Gastroesophageal sphincter (tissue), 4 donors: ENCODE results near the gene MRPL49. TPM values are rescaled to one million over a fixed set of nuclear protein-coding genes. Genes with fewer than 3 reads are reported as not detected.
"Not testable (repeated sequence)": the region's sequence is repeated elsewhere in the genome, so short reads cannot be mapped to it uniquely, and the experiment has no call there.

Experiments
- ATAC-seq: fragments of 150-250 bp; one replicate; pipeline ENCODE4 v1.9.1; 2016; ENCODE audit warnings: mild to moderate bottlenecking, moderate library complexity
- H3K27ac ChIP-seq, 4 donors: fragments of 200-600 bp; sonication (generic) in 3 of 4; 1 replicate in 3 of 4; 2 replicates in 1 of 4; pipeline ENCODE4 v1.5.1; 2016 to 2019
- H3K27me3 ChIP-seq: fragments of 200-600 bp; sonication (generic); one replicate; pipeline ENCODE4 v1.5.1; 2019
- H3K36me3 ChIP-seq, 2 donors: fragments of 200-600 bp; sonication (generic); one replicate each; pipeline ENCODE4 v1.5.1; 2019; ENCODE audit warnings: control low read depth in 1 of 2
- H3K4me1 ChIP-seq, 3 donors: fragments of 200-600 bp; sonication (generic); 1 replicate in 2 of 3; 2 replicates in 1 of 3; pipeline ENCODE4 v1.5.1; 2016 to 2019; ENCODE audit warnings: control low read depth in 2 of 3
- H3K4me3 ChIP-seq, 2 donors: fragments of 200-600 bp; sonication (generic); one replicate each; pipeline ENCODE4 v1.5.1; 2019; ENCODE audit warnings: mild to moderate bottlenecking in 1 of 2, moderate library complexity in 1 of 2
- H3K9me3 ChIP-seq, 3 donors: fragments of 200-600 bp; sonication (generic); one replicate each; pipeline ENCODE4 v1.5.1; 2017 to 2019; ENCODE audit warnings: control low read depth in 2 of 3
- CTCF ChIP-seq, 4 experiments: fragments of 200-600 bp in 2 of 4; fragments of 450-650 bp in 2 of 4; sonication (generic) in 1 of 4; IDR thresholded peaks; one replicate each; pipeline ENCODE4 v1.5.1; 2017 to 2019; ENCODE audit warnings: antibody characterized with exemption in 4 of 4, mild to moderate bottlenecking in 2 of 4, moderate library complexity in 2 of 4
- EP300 ChIP-seq: sonication (generic); formaldehyde crosslinking; IDR thresholded peaks from one replicate; pipeline ENCODE4 v1.6.1; 2017; ENCODE audit warnings: antibody characterized with exemption, mild to moderate bottlenecking
- POLR2A ChIP-seq, 2 donors: fragments of 450-650 bp; IDR thresholded peaks; one replicate each; pipeline ENCODE4 v1.6.1; 2017; ENCODE audit warnings: antibody characterized with exemption in 2 of 2, mild to moderate bottlenecking in 2 of 2, moderate library complexity in 1 of 2
- POLR2AphosphoS5 ChIP-seq: sonication (generic); formaldehyde crosslinking; IDR thresholded peaks from one replicate; pipeline ENCODE4 v1.6.1; 2017; ENCODE audit warnings: antibody characterized with exemption
- WGBS, 2 donors: methylation state at CpG; one replicate each; pipeline ENCODE4 v1.1.5; 2018; ENCODE audit warnings: low coverage in 1 of 2; 5-methylcytosine and 5-hydroxymethylcytosine counted together
- total RNA-seq, 4 donors: library from RNA; depleted of rRNA; stranded (reverse); fragments of >200 nt; gene quantifications; one replicate each; pipeline ENCODE4 v1.1.0, GENCODE V29; 2016

MRPL49 gene
- total RNA-seq, 4 donors from 2014 or later, result 83.9 to 114 (median 94.1) TPM

GRCh38 chr11:65166893-65167292, 44.8 kb downstream of the MRPL49 start:
- TF ChIP-seq POLR2A (IDR thresholded peaks at IDR 0.05), result no peak
- TF ChIP-seq POLR2AphosphoS5, result no peak
- no peak for TF ChIP-seq EP300
- TF ChIP-seq CTCF (IDR thresholded peaks at IDR 0.05), result no peak
- Histone ChIP-seq H3K4me1 (no peaks in the 10 kb centered on the region), H3K27ac (no peak overlapping the region), H3K4me3 (no peak overlapping the region), H3K9me3 (no peaks in the 10 kb centered on the region), H3K27me3 (peaks cover 12% of the 10 kb centered on the region), H3K36me3 (no peaks in the 10 kb centered on the region)
- no peak for ATAC-seq
- 84 to 90% methylated on average over 3 of the region's 3 CpGs for WGBS, 2 donors

GRCh38 chr11:65167656-65168055, 45.5 kb downstream of the MRPL49 start:
- Histone ChIP-seq H3K4me1 (no peaks in the 10 kb centered on the region), H3K27ac (no peak overlapping the region), H3K27me3 (peaks cover 12% of the 10 kb centered on the region), H3K4me3 (no peak overlapping the region), H3K9me3 (no peaks in the 10 kb centered on the region), H3K36me3 (no peaks in the 10 kb centered on the region)
- TF ChIP-seq CTCF (IDR thresholded peaks at IDR 0.05), result no peak
- TF ChIP-seq EP300, result no peak
- no peak for TF ChIP-seq POLR2AphosphoS5
- no peak for TF ChIP-seq POLR2A (IDR thresholded peaks at IDR 0.05)
- ATAC-seq, result no peak
- WGBS, 2 donors, result 86 to 97% methylated on average over 3 of the region's 3 CpGs

- WGBS, 2 donors, result 65% methylated on average over 2 of the region's 11 CpGs; no CpG with 5 or more reads in 1 of the 2 donors
- TF ChIP-seq CTCF (IDR thresholded peaks at IDR 0.05) (no peak), POLR2AphosphoS5 (no peak), POLR2A (IDR thresholded peaks at IDR 0.05) (no peak), EP300 (no peak)
- H3K27ac ChIP-seq, result no peak overlapping the region
- no peaks in the 10 kb centered on the region for H3K36me3 ChIP-seq
- H3K9me3 ChIP-seq, result no peaks in the 10 kb centered on the region
- peaks cover 12% of the 10 kb centered on the region for H3K27me3 ChIP-seq
- H3K4me1 ChIP-seq, result no peaks in the 10 kb centered on the region
- H3K4me3 ChIP-seq, result no peak overlapping the region
- no peak for ATAC-seq
Measured at GRCh38 chr11:65169164-65169641, 47.1 kb downstream of the MRPL49 start.

- no peak for TF ChIP-seq EP300
- TF ChIP-seq POLR2AphosphoS5, result no peak
- no peak for TF ChIP-seq POLR2A (IDR thresholded peaks at IDR 0.05)
- TF ChIP-seq CTCF (IDR thresholded peaks at IDR 0.05), result no peak
- 86% methylated on average over 1 of the region's 21 CpGs; no CpG with 5 or more reads in 1 of the 2 donors for WGBS, 2 donors
- Histone ChIP-seq H3K27ac (no peak within 1 kb of the TSS), H3K4me3 (no peak within 1 kb of the TSS), H3K9me3 (no peaks in the 10 kb centered on the region), H3K27me3 (peaks cover 12% of the 10 kb centered on the region), H3K4me1 (no peaks in the 10 kb centered on the region), H3K36me3 (no peaks in the 10 kb centered on the region)
- no peak for ATAC-seq
Measured at GRCh38 chr11:65170058-65170534, 48.0 kb downstream of the MRPL49 start, which contains the start of gene SPDYC. Gene SPDYC, plus strand, starts transcription at chr11:65170233. Its CDS starts 1,125 bp downstream, at chr11:65171358.

GRCh38 chr11:65172600-65172999, 50.5 kb downstream of the MRPL49 start:
- Histone ChIP-seq H3K27ac (no peak overlapping the region), H3K27me3 (peaks cover under 1% of the 10 kb centered on the region), H3K36me3 (no peaks in the 10 kb centered on the region), H3K4me1 (no peaks in the 10 kb centered on the region), H3K9me3 (no peaks in the 10 kb centered on the region), H3K4me3 (no peak overlapping the region)
- 67 to 73% methylated on average over 3 of the region's 10 CpGs for WGBS, 2 donors
- TF ChIP-seq EP300 (no peak), CTCF (IDR thresholded peaks at IDR 0.05) (no peak), POLR2AphosphoS5 (no peak), POLR2A (IDR thresholded peaks at IDR 0.05) (no peak)
- ATAC-seq, result no peak

- H3K9me3 ChIP-seq, H3K27me3 ChIP-seq, ATAC-seq, H3K4me1 ChIP-seq, H3K4me3 ChIP-seq, H3K27ac ChIP-seq, H3K36me3 ChIP-seq: not testable (repeated sequence)
- WGBS, 2 donors, result 20% methylated on average over 1 of the region's 2 CpGs; no CpG with 5 or more reads in 1 of the 2 donors
Measured at GRCh38 chr11:65174571-65175010, 52.5 kb downstream of the MRPL49 start.
